Mammary microvascular endothelial cell (primary cell): ENCODE data around the gene CCDC6. TPM values are rescaled to one million over a fixed set of nuclear protein-coding genes. Genes with fewer than 3 reads are reported as not detected.

Source experiments
- total RNA-seq: library from RNA; depleted of rRNA; stranded (reverse); fragments of >200 nt; gene quantifications from 2 replicates; pipeline ENCODE4 v1.2.3, GENCODE V29; 2015

Gene CCDC6
- 18.3 and 19.4 TPM in 2 replicates for total RNA-seq

DNA sequence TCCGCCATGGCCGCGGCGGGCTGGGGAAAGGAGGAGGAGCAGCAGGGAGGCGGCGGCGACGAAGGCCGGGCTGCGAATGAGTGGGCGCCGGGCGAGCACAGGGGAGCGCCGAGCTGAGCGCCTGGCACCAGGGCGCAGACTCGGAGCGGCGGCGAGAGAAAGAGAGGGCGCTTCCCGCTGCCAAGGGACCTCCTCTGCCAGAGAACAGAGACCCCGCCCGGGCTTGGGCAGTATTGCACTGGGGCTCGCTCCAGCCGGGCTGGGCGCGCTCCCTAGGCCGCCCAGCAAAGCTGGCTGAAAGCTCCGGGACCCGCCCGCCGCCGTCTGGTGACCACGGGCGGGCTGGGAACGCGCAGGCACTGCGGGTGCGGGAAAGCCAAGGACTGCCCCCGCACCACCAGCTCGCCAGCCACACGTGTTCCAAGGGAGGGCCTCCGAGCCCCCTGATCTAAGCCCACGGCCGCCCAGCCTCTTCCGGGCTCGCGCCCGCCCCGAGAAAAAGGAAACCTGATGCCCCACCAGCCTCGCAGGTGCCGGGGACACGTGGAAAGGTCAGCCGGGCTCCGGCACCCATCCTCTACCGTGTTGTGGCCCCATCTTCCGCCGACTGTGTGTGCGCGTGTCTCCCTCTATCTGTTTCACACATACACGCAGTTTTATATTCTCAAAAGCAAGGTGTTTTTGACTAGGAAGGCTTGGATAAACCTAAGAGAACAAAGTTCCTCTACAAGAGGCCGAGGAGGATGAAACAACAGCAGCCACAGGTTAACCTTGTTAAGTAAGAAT, at the start of gene CCDC6:
TSS of gene CCDC6 (minus strand) at position 140 of the 786 bp plus-strand sequence. CDS start at position 8, 132 bp downstream.

DNA sequence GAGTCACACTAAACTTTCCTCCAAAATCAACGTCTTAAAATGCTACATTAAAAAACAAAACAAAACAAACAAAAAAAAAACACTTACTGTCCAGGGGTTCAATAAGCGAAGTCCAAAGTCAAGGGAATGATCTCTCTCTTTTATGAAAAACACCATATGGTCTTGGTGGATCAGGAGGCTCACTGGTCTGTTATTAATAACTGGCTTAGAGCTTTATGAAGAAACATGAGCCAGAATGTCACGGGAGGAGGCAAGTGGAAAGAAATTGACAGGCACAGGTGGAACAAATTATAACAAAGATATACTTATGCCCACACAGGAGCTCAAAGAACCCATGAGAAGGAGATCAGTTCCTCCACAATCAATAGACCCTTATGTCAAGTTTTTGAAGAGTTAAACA, 153.1 kb downstream of the CCDC6 start, which contains the start of gene MRLN:
TSS of gene MRLN (minus strand) at position 189 of the 400 bp plus-strand sequence.

Other genes starting within 250 kb of the CCDC6 start
- gene SLC16A9, start 196.7 kb downstream of the CCDC6 start, total RNA-seq, result 0.10 and 0.13 TPM in 2 replicates
- gene MRLN, start 153.1 kb downstream of the CCDC6 start, total RNA-seq, result not detected in 2 replicates